NCI-H345 treated with DMSO at 0.1 percent for 48 hours (cell line): ENCODE data around the gene ZNF564.
"Not testable (repeated sequence)": the region's sequence is repeated elsewhere in the genome, so short reads cannot be mapped to it uniquely, and the experiment has no call there.

ENCODE experiments used
- DNase-seq: peaks from one replicate; lab custom pipeline; 2025; ENCODE audit not compliant: unreplicated experiment; lab: John Stamatoyannopoulos, UW

The ZNF564 gene

DNA sequence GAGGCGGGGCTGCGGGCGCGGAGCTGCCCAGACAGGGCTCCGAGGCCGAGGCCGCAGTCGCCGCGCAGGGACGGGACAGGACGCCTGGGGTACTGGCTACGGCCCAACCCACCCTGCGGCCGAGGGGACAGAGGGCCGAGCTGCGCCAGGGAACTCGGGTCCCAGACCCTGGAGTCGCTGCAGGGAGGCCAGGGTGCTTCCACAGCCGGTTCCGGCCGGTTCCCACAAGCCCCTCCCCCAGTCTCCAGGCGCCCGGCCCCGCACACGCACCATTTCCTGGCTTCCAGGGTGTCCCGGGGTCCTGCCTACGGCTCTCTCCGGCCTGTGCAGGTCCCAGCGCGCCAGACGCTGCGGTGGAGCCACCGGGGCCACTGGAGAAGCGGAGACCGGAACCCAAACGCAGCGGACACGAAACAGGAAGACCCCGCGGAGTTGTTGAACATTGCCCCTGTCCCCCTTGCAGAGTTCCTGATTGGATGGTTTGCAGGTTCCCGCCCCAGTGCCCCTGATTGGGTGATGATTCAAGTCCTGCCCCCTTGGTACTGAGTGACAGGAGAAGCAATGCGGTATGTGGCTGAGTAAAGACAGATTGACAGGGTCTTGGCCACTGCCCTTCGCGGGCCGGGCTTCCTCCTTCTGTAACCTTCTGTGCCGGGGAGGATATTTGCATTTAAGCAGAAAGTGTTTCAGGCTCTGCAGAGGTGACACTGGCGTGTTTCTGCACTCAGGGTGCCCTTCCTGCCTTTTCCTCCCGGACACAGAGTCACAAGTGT lies at the start of gene ZNF564:
TSS of gene ZNF564 (minus strand) at position 423 of the 773 bp plus-strand sequence. CDS start at position 273, 150 bp downstream.
- peak; percentile 55 for DNase-seq

DNA sequence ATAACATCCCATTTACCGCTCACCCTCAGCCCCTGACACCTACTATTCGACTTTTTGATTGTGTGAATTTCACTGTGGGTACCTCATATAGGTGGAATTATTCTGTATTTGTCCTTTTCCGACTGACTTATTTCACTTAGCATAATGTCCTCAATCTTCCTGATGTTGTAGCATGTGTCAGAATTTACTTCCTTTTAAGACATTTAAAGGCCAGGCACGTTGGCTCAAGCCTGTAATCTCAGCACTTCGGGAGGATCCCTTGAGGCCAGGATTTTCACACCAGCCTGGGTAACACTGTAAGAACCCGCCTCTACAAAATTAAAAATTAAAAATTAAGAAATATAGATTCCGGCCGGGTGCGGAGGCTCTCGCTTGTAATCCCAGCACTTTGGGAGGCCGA lies 46.3 kb upstream of the ZNF564 start:
- DNase-seq = no peak

DNA sequence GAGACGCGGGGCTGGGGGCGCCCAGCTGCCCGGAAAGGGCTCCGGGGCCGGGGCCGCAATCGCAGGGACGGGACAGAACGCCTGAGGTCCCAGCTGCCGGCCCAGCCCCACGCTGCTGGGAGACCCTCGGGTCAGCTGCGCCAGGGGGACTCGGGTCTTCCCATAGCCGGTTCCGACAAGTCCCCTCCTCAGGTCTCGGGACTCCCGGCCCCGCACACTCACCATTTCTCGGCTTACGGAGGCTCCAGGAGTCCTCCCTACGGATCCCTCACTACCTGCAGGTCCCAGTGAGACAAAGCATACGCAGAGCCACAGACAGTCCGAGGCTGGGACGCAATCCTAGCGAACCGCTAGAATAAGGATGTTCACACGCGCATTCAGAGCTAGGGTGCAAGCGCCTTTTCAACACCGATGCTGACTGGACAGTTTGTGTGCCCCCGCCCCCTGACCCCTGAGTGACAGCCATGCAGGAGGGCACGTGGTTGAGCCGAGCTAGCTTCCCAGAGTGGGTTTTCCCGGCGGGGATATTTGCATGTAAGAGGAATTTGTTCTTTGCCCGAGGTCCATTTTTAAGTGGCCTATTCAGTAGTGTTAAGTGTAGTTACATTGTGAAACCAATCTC lies 45.8 kb upstream of the ZNF564 start:
- no peak for DNase-seq

DNA sequence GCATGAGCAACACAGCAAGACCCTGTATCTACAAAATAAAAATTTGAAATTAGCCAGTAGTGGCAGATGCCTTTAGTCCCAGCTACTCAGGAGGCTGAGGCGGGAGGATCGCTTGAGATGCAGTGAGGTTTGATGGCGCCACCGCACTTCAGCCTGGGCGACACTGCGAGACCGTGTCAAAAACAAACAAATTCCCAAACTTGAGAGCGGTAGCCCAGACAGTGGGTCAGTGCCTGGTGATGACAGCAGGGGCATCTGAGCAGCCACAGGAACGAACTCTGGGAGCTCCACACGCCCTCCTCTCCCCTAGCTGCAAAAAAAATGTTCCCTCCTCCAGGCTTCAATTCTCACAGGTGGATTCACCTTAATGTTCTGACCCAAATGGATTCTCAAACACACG lies 45.2 kb upstream of the ZNF564 start:
- no peak for DNase-seq

DNA sequence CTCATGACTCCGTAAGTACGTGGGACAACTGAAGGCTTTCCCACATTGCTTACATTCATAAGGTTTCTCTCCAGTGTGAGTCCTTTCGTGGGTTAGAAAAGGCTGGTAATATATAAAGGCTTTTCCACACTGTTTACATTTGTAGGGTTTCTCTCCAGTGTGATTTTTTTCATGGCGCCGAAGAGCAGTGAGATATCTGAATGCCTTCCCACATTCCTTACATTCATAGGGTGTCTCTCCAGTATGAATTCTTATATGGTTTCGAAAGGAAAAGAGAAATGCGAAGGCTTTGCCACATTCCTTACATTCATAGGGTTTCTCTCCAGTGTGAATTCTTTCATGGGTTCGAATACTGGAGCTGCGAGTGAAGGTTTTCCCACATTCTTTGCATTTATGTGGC lies 29.8 kb upstream of the ZNF564 start:
- no peak for DNase-seq

DNA sequence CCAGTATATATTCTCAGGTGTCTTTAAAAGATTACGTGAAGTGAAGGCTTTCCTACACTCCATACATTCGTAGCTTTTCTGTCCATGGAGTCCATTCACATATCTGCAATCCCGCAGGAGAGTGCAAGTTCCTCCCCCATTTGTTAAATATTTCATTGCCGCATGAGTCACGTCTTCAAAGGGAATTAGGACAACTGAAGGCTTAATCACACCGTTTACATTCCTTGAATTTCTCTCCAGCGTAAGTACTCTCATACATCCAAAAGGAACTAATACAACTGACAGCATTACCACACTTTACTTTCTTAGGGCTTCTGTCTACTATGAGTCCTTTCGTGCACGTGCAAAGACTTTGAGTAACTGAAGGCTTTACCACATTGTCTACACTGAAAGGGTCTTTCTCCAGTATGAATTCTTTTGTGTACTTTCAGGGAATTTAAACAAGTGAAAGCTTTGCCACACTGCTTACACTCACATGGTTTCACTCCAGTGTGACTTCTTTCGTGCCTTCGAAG lies 29.0 kb upstream of the ZNF564 start:
- DNase-seq = no peak

DNA sequence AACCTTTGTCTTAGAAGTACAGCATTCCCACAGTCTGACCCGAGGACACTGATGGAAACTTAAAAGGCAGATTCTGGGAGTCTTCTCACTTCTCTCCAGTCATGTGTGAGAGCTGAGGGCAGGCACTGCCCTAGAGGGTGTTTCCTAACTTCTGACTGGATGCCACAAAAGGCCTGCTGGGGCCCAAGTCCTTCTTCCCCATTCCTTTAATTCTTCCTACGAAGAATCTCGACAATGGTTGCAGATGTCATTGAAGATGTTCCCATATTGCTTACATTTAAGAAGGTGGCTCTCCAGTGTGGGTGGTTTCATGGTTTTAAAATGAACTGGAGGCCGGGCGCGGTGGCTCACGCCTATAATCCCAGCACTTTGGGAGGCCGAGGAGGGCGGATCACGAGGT lies 27.4 kb upstream of the ZNF564 start:
- no peak for DNase-seq

DNA sequence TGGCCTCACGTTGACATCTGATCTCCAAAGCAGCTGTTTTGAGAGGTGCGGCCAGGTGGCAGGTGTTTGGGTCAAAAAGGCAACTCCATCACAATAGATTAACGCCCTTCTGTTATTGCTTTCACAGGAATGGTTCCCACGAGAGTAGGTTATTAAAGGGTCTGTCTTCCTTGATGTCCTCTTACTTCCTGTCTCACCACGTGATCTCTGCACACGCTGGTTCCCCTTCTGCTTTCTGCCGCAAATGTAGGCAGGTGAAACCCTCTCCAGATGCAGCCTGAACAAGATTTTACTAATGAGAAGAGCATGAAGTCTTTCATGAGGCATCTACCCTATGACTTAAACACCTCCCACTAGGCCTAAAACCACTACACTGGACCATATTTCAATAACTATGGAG lies 22.8 kb upstream of the ZNF564 start:
- no peak for DNase-seq

DNA sequence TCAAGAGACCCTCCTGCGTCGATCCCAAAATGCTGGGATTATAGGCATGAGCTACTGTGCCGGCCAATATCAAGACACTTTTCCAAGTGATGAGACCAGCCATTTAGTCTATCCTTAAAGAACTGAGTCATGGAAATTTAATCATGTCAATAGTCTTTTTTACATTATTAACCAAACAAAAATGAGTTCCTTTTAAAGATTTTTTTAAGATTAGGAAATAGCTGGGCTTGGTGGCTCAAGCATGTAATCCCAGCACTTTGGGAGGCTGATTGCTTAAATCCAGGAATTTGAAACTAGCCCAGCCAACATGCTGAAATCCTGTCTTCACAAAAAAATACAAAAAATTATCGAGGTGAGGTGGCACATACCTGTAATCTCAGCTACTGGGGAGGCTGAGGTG lies 16.7 kb upstream of the ZNF564 start:
- DNase-seq = no peak

DNA sequence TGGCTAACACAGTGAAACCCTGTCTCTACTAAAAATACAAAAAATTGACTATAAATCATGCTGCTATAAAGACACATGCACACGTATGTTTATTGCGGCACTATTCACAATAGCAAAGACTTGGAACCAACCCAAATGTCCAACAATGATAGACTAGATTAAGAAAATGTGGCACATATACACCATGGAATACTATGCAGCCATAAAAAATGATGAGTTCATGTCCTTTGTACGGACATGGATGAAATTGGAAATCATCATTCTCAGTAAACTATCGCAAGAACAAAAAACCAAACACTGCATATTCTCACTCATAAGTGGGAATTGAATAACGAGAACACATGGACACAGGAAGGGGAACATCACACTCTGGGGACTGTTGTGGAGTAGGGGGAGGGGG lies 15.1 kb upstream of the ZNF564 start:
- DNase-seq = not testable (repeated sequence)

DNA sequence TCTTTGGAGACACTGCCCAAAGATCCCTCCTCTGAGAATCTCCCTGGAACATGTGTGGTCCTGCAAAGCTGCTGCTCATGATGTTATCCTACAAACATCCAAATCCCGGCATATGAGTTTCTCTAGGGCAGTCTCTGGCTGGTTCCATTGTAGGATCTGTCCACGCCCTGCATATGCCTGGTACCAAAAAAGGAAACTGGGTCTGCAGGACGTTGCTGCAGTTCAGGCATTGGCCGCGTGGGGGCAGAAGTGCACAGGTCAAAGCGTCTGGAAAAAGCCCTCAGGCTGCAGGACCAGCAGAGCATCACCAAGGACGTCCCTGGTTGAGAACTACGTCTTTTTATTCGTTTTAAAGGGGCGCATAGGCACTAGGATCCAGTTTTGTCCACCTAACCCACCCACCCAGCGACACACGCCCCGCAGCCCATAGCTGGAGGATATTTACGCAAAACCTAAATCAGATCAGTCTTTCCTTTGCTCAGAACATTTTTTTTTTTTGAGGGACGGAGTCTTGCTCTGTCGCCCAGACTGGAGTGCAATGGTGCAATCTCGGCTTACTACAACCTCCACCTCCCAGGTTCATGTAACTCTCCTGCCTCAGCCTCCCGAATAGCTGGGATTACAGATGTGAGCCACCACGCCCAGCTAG lies 12.9 kb upstream of the ZNF564 start:
- DNase-seq = no peak

DNA sequence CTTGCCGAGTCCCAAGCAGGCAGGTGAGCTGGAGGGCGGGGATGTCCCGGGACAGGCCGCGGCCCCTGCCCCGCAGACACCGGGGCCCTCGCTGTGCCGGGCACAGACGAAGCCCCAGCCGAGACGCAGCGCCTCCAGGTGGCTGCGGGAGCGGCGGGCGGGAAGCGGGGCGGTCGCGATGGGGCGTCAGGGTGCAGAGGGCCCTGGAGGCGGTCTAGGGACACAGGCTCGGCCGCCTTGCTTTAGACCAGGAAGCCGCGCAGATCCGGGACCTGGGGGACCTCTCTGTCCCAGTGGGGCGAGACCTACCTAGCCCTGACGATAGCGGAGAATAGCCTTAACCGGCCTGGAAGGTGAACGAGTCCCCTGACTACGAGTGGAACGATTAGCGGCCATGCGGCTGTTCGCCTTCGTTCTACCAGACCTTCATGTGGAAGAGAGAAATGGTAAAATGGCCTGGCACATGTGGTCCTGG lies 4.2 kb upstream of the ZNF564 start:
- DNase-seq = no peak

DNA sequence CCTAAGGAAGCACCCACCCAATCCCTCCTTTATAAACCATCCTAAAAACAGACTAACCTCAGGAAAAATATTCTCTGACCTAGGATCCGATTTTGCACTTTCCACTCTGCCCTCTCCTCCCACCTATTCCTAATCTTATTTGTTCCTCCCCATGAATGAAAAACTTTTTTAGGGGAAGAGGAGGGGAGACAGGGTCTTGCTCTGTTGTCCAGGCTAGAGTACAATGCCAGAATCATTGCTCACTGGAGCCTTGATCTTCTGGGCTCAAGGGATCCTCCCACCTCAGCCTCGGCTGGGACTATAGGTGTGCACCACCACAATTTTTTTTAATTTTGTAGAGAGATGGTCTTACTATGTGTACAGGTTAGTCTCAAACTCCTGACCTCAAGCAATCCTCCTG lies 4.4 kb downstream of the ZNF564 start:
- no peak for DNase-seq

DNA sequence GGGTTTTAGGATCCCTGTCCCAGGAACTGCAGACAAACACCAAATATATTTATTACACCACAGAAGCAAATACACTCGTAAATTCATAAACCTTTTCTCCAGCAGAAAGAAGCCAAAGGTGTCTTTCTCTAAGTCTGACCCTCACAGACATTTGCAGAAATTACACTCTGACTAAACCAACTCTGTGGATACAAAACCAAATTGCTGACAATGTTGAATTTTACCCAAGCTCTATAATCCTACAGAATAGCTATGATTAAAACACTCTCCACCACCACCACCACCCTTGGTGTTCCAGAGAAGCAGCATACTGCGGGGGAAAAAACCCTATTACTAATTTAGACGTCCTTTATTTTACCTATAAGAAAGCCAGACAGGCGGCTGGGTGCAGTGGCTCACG lies 5.2 kb downstream of the ZNF564 start:
- DNase-seq = no peak

DNA sequence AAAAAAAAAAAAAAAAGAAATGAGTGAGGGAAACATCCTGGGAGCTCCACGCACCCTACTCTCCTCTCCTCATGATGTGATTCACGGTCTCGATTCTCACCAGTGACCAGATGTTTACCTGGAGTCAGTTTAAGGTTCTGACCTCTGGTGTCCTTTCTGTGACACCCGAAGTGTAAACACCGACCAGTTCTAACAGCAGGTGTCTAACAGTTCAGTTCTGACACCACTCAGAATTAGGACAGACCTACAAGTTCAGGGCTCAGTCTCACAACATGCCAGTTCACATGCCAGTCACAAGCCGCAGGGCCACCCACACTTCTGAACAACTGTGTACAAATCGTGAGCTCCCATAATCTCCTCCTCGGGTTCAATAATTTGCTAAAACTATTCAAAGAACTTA lies 6.0 kb downstream of the ZNF564 start:
- no peak for DNase-seq

DNA sequence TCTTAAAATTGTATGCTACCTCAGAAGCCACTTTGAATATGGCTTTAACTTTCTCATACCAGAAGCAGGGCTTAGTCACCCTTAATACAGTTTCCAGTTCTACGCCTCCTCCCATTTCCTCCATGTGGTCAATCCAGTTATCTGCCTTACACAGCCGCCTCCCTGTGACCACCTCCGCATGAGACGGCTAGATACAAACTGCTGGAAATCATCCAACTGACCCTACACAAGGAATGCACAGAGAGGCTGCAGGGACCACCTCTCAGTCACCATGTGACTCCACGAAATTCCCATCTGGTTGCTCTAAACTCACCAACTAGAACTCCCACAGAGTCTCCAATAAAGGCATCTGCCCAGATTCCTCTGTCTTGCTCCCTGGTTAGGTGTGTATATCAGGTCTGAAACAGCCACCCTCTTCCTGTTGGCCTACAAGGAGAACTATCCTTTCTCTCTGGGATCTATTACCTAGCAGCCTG lies 6.8 kb downstream of the ZNF564 start:
- DNase-seq = no peak

DNA sequence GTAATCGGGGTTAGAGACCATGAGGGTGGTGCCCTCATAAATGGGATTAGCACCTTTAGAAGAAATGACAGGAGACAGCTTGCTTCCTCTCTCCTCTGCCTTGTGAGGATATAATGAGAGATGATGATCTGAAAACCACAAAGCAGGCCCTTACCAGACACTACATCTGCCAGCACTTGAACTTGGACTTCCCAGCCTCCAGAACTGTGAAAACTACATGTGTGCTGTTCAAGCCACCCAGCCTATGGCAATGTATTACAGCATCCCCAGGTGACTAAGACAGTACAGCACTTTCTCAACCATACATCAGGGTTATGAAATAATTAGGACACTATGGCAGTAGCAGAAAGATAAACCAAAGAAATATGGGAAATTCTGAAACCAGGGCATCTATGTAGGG lies 7.4 kb downstream of the ZNF564 start:
- no peak for DNase-seq

DNA sequence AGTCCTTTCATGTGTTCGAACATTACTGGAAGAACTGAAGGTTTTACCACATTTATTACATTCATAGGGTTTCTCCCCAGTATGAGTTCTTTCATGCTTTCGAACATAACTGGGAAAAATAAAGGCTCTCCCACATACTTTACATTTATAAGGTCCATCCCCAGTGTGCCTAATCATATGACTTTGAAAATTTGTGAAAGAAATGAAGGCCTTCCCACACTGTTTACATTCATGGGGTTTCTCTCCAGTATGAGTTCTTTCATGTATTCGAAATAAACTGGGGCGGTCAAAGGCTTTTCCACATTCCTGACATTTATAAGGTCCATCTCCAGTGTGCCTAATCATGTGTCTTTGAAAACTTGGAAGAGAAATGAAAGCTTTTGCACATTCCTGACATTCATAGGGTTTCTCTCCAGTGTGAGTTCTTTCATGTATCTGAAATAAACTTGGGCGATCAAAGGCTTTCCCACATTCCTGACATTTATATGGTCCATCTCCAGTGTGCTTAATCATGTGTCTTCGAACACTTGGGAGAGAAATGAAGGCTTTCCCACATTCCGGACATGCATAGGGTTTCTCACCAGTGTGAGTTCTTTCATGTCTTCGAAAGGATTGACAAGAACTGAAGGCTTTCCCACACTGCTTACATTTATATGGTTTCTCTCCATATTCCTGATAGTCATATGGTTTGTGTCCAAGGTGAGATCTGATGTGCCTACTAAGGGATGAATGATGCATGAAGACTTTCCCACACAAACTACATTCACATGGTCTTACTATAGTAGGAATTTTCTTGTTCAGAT lies 24.0 kb downstream of the ZNF564 start:
- no peak for DNase-seq

DNA sequence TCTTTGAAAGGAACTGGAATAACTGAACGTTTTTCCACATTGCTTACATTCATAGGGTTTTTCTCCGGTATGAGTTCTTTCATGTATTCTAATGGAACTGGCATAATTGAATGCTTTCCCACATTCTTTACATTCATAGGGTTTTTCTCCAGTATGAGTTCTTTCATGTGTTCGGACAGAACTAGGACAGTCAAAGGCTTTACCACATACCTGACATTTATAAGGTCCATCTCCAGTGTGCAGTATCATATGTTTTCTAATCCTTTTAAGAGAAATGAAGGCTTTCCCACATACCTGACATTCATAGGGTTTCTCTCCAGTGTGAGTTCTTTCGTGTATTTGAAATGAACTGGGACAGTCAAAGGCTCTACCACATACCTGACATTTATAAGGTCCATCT lies 24.7 kb downstream of the ZNF564 start:
- DNase-seq = no peak

DNA sequence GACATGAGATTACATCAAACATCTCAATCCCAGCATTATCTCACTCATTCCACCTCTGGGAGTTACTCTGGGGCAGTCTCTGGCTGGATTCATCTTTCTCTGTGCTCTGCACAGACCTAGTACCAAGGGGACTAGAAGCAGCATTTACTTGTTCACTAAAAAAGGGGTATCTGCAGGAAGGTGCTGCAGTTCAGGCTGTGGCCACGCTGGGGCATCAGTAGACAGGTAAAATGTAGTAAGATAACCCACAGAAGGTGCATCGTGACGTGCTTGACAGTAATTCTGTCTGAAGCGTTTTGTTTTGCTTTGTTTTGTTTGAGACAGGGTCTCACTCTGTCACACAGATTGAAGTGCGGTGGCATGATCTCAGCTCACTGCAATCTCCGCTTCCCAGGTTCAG lies 29.3 kb downstream of the ZNF564 start:
- DNase-seq = no peak

DNA sequence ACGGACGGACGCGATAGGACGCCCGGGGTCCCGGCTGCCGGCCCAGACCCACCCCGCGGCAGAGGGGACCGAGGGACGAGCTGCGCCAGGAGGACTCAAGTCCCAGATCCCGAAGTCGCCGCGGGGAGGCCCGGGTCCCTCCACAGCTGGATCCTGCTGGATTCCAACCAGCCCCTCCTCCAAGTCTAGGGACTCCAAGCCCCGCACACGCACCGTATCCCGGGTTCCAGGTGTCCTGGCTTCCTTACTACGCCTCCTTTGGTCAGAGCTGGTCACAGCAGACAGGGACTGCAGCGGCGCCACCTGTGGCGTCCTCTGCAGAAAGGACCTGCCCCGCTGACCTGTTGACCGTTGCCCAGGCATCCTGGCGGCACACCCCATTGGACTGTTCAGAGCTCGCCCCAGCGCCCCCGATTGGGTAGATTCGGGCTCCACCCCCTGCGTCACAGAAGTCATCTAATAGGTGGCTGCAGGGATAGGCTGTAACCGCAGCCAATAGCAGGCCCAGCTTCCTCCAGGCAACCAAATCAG lies 37.7 kb downstream of the ZNF564 start:
- no peak for DNase-seq
